GM21515 (cell line): ENCODE measurements around the gene MMEL1.
"Not testable (repeated sequence)": the region's sequence is repeated elsewhere in the genome, so short reads cannot be mapped to it uniquely, and the experiment has no call there.

Experiments
- ATAC-seq: cut with Tn5 transposase; IDR thresholded peaks from one replicate; pipeline ENCODE4 v1.9.1; 2021; ENCODE audit not compliant: unreplicated experiment

The MMEL1 gene

DNA sequence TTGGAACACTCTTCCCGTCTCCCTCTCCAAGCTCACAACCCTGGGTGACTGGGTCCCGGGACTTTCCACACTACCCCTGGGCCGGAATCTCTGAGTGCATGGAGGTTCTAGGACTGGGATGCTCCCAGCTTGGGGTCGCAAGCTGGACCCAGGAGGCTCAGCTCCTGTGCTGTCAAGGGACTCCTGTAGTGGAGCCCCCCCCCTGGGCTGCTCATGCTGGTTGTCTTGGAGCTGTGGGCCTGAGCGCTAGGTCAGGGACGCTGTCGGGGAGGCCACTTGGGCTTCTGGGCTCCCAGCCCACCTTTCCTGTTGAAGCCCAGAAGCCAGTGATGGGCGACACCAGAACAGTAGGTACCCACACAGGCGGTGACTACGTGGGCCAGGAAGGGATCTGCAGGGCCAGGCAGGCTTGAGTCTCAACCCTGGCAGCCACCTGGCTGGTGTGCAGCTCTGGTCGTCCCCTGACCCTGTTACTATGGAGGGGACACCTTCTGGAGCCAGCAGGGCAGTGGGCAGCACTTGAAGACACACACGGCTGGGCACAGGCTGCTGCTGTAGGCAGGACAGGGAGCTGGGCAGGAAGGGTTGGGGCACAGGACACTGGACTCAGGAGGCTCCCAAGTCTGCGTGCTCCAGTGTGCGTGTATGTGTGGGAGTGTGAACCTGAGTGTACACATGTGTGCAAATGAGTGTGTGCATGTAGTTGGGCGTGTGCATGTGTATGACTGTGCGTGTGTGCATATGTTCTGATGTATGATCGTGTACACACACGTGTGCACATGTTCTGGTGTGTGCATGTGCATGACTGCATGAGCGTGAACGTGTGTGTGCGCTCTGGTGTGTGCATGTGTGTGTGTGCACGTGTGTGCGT, 3.0 kb downstream of the MMEL1 start:
- no peak for ATAC-seq

GRCh38 chr1:2628933-2629626, 3.7 kb downstream of the MMEL1 start:
- no peak for ATAC-seq

- no peak for ATAC-seq
These were observed 4.5 kb downstream of the MMEL1 start for GRCh38 chr1:2628191-2628932.

DNA sequence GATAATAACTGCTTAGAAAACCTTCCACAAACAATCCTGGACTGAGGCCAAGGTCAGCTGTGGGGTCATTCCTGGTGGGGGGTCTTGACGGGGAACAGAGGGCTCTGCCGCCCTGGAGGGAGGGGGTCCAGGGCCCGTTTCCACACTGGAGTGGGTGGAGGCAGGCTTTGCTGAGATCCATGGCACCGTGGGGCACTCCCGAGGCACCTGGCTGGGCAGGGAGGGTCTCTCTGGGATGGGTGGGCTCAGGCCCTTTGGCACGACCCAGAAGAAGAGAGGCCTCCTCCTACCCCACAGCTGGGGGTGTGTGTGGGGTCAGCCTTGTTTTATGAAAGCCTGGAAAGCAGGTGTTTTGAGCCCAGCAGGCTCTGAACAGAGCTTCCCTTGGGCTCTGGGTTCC, 5.1 kb downstream of the MMEL1 start:
- no peak for ATAC-seq

DNA sequence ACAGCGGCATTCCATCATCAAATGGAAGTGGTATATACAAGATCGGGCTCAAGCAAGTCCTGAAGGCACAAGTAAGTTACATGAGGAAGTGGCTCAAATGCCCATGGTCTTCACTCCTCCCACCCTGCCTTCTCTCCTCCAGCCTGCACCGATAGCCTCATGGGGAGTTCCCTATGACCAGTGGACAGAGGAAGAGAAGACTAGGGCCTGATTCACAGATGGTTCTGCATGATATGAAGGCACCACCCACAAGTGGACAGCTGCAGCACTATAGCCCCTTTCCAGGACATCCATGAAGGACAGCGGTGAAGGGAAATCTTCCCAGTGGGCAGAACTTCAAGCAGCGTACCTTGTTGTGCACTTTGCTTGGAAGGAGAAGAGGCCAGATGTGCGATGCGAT, 7.1 kb downstream of the MMEL1 start:
- ATAC-seq, result not testable (repeated sequence)

DNA sequence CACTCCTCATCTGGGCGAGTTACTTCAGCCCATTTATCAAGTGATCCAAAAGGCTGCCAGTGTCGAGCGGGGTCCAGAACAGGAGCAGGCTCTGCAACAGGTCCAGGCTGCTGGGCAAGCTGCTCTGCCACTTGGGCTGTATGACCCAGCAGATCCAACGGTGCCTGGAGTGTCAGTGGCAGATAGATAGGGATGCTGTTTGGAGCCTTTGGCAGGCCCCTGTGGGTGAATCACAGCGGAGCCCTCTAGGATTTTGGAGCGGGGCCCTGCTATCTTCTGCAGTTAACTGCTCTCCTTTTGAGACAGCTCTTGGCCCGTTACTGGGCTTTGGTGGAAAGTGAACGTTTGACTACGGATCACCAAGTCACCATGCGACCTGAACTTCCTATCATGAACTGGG, 7.5 kb downstream of the MMEL1 start:
- ATAC-seq, result no peak

GRCh38 chr1:2624735-2625300, 8.0 kb downstream of the MMEL1 start:
- no peak for ATAC-seq

DNA sequence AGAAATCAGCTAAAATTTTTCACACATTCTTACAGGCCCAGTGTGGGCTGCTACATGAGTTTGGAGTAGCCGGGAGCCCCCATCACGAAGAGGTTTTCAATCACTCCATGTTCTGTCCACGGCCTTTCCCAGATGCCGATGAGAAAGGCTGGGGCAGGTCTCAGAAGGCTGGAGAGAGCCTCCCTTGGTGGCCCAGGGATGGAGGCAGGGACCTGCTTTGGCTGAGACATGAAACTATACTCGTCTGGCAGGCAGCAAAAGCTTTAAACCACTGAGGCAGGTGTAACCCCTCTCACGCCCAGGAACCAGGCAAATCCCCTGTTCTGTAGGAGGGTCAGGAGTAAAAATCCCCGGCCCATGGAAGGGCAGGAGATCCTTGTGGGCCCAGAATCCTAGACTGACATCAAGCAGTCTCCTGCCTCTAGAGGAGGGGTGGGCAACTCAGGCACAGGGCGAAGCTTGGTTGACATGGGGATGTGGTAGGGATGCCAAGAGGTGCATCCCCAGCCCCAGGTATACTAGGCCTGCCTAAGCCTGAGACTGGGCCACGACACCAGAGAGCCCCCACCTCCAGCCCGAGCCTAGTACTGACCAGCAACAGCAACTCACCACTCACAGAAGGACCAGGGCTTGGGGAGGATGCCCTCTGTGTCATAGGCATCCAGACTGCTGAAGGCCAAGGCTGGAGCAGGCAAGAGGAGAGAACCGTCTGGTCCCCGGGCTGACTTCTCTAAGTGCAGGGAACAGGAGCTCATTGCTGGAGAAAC, 9.1 kb downstream of the MMEL1 start:
- ATAC-seq, result no peak

DNA sequence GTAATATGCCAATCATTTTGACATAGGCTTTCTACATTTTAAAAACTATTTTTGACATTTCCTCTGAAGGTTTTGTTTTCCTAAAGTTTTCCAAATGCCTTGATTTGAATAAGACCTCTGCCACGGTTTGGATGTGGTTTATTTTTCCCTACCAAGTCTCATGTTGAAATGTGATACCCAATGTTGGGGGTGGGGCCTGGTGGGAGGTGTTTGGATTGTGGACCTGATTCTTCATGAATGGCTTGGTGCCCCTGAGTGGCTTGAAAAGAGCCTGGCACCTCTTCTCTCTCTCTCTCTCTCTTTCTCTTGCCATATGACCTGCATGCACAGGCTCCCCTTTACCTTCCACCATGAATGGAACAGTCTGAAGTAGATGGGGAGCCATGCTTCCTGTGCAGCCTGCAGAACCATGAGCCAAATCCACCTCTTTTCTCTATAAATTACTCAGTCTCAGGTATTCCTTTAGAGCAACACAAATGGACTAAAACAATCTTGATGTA, 14.8 kb downstream of the MMEL1 start:
- no peak for ATAC-seq

GRCh38 chr1:2614145-2614544, 18.7 kb downstream of the MMEL1 start:
- ATAC-seq, result no peak

GRCh38 chr1:2612591-2613365, 20.0 kb downstream of the MMEL1 start:
- ATAC-seq, result no peak

DNA sequence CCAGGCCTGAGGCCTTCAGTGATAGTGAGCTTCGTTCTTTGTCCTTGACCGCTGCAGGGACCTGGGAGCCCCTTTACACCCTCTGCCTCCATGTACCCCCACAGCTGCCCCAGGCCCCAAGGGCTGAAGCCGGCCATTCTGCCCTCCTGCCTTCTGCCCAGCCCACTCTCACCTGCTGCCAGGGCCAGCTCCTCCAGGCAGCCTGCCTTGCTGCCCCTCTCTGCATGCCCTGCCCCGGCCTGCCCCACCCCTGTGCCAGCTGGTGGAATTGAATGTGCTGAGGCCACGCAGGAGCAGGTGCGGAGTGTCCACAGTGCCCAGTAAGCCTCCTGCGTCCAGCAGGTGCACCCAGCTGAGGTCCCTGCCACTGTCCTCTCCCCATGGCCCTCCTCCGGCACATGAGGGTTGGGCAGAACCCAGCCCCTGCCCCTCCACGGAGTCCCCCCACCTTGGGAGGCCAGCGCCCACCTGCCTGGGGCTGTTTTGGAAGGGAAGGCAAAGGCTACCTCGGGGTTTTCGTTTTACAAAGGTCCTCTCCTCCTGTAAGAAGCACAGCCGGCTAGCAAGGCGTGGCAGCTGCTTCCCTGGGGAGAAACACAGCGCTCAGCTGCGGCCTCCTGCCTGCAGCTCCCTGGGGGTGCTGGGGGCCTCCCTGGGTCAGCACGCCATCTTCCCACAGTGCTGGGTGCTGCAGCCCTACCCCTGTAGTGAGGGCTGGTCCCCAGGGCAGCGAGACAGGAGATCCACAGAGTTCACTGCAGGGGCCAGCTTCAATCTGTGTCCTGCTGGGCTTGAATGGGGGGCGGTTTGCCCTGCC, 21.0 kb downstream of the MMEL1 start:
- ATAC-seq, result no peak

DNA sequence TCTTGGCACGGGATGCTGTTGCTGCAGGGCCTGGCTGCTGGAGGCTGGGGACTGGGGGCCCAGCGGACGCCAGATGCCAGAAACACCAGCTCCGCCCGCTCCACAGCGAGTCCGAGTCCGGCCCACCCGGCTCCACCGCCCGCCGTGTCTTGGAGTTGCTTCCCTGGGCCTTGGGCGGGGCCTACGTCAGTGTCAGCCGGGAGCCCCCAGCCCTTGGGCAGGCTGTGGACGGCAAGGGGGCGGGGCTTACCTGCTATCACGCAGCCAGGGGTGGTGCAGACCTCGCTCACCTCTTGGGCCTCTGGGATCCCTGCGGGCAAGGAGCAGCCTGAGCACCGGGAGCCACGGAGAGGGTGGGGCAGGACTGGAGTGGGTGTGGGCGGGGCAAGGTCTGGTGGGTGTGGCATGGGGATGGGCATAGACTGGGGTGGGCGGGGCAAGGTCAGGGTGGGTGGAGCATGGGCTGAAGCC, 21.8 kb downstream of the MMEL1 start:
- no peak for ATAC-seq

GRCh38 chr1:2610036-2610959, 22.5 kb downstream of the MMEL1 start:
- ATAC-seq, result no peak

- ATAC-seq, result no peak
These were observed 23.3 kb downstream of the MMEL1 start for GRCh38 chr1:2609319-2610035.

GRCh38 chr1:2607641-2608091, 25.1 kb downstream of the MMEL1 start:
- ATAC-seq, result no peak
